IMR-90 (cell line): ENCODE results near the gene NUP50.

ENCODE experiments used
- BHLHE40 ChIP-seq: fragments of 150-350 bp; IDR thresholded peaks from 2 replicates; pipeline ENCODE4 v1.6.1; 2016; ENCODE audit warnings: mild to moderate bottlenecking, low read depth, low read length
- MAZ ChIP-seq: IDR thresholded peaks from 2 replicates; pipeline ENCODE4 v1.6.1; 2012; ENCODE audit warnings: low read depth, mild to moderate bottlenecking, low read length, improper control_type of control experiment, moderate library complexity, borderline replicate concordance
- MXI1 ChIP-seq: IDR thresholded peaks from 2 replicates; pipeline ENCODE4 v1.6.1; 2012; ENCODE audit warnings: low read depth, mild to moderate bottlenecking, low read length, moderate library complexity, borderline replicate concordance
- POLR2A ChIP-seq: IDR thresholded peaks from 2 replicates; pipeline ENCODE4 v1.6.1; 2012; ENCODE audit warnings: mild to moderate bottlenecking, low read depth, low read length
- RAD21 ChIP-seq: IDR thresholded peaks from 2 replicates; pipeline ENCODE4 v1.6.1; 2012; ENCODE audit warnings: low read length, improper control_type of control experiment
- RCOR1 ChIP-seq: IDR thresholded peaks from 2 replicates; pipeline ENCODE4 v1.6.1; 2012; ENCODE audit warnings: mild to moderate bottlenecking, low read length, improper control_type of control experiment; ENCODE audit not compliant: insufficient replicate concordance
- SMC3 ChIP-seq: fragments of 150-350 bp; IDR thresholded peaks from 2 replicates; pipeline ENCODE4 v1.6.1; 2016; ENCODE audit warnings: low read depth, mild to moderate bottlenecking, antibody characterized with exemption, low read length, moderate library complexity
- TF ChIP-seq, protein P1 (sequence below): conservative IDR thresholded peaks from 2 replicates; pipeline ENCODE4 v1.5.1; 2012; ENCODE audit warnings: mild to moderate bottlenecking, low read depth, low read length, improper control_type of control experiment
- TF ChIP-seq, protein P2 (sequence below): fragments of 150-350 bp; IDR thresholded peaks from 2 replicates; pipeline ENCODE4 v1.6.1; 2016; ENCODE audit warnings: low read depth, mild to moderate bottlenecking, low read length, moderate library complexity, borderline replicate concordance
- TF ChIP-seq, protein P3 (sequence below): fragments of 150-350 bp; IDR thresholded peaks from 2 replicates; pipeline ENCODE4 v1.6.1; 2017; ENCODE audit warnings: mild to moderate bottlenecking, antibody characterized with exemption, low read length, low read depth

DNA sequence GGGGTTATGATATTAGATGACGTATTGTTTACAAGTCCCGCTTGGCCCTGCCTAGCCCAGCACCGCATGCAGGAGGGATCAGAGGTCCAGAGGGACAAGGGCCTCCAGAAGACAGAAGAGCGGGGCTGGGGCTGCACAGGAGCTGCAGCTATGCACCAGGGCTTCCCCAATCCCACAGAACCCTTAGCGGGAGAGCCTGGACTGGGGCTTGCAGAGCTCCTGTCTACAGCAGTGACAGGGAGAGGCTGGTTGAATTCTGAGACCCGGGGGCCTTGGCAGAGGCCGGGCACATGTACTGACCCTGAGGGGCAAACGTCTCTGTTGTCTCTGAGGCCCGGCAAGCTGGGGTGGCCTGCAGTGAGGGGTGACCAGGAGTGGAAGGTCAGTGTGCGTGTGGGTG, 70.1 kb downstream of the NUP50 start:
- TF ChIP-seq, protein P1, sequence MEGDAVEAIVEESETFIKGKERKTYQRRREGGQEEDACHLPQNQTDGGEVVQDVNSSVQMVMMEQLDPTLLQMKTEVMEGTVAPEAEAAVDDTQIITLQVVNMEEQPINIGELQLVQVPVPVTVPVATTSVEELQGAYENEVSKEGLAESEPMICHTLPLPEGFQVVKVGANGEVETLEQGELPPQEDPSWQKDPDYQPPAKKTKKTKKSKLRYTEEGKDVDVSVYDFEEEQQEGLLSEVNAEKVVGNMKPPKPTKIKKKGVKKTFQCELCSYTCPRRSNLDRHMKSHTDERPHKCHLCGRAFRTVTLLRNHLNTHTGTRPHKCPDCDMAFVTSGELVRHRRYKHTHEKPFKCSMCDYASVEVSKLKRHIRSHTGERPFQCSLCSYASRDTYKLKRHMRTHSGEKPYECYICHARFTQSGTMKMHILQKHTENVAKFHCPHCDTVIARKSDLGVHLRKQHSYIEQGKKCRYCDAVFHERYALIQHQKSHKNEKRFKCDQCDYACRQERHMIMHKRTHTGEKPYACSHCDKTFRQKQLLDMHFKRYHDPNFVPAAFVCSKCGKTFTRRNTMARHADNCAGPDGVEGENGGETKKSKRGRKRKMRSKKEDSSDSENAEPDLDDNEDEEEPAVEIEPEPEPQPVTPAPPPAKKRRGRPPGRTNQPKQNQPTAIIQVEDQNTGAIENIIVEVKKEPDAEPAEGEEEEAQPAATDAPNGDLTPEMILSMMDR = no peak
- TF ChIP-seq BHLHE40 = no peak
- peak; percentile 4; the same call in 1 of the 2 replicates for TF ChIP-seq POLR2A
- TF ChIP-seq MAZ = no peak
- no peak for TF ChIP-seq MXI1
- TF ChIP-seq, protein P2, sequence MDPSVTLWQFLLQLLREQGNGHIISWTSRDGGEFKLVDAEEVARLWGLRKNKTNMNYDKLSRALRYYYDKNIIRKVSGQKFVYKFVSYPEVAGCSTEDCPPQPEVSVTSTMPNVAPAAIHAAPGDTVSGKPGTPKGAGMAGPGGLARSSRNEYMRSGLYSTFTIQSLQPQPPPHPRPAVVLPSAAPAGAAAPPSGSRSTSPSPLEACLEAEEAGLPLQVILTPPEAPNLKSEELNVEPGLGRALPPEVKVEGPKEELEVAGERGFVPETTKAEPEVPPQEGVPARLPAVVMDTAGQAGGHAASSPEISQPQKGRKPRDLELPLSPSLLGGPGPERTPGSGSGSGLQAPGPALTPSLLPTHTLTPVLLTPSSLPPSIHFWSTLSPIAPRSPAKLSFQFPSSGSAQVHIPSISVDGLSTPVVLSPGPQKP = no peak
- TF ChIP-seq RCOR1 = no peak
- no peak for TF ChIP-seq RAD21
- TF ChIP-seq SMC3 = no peak
- TF ChIP-seq, protein P3, sequence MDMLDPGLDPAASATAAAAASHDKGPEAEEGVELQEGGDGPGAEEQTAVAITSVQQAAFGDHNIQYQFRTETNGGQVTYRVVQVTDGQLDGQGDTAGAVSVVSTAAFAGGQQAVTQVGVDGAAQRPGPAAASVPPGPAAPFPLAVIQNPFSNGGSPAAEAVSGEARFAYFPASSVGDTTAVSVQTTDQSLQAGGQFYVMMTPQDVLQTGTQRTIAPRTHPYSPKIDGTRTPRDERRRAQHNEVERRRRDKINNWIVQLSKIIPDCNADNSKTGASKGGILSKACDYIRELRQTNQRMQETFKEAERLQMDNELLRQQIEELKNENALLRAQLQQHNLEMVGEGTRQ = no peak
